Activated B cell treated with CpG ODN at 0.5 μM for 24 hours (primary cell): ENCODE measurements around the gene GOLGA1. TPM values are rescaled to one million over a fixed set of nuclear protein-coding genes. Genes with fewer than 3 reads are reported as not detected.

ENCODE experiments used
- ATAC-seq: fragments of 200-7000 bp; cut with Tn5 transposase; one replicate; pipeline ENCODE4 v1.10.0; 2021; ENCODE audit warnings: low read depth, mild to moderate bottlenecking, moderate library complexity
- CTCF ChIA-PET: fragments of 350-600 bp; sonication (Branson Sonifier 250); formaldehyde crosslinking; loops from one replicate; lab custom pipeline; 2021; ENCODE audit warnings: antibody characterized with exemption; lab: Charles Lee
- POLR2A ChIA-PET: fragments of 350-600 bp; sonication (Branson Sonifier 250); formaldehyde crosslinking; loops from one replicate; lab custom pipeline; 2021; ENCODE audit warnings: antibody characterized with exemption; lab: Charles Lee
- DNase-seq: peaks from one replicate; pipeline ENCODE4 v3.0.0; 2022
- H3K27ac Mint-ChIP-seq: one replicate; pipeline ENCODE4 v1.8.0; 2020; ENCODE audit warnings: mixed read lengths
- H3K27me3 Mint-ChIP-seq: one replicate; pipeline ENCODE4 v1.8.0; 2021; ENCODE audit warnings: mixed read lengths
- H3K36me3 Mint-ChIP-seq: one replicate; pipeline ENCODE4 v1.8.0; 2021; ENCODE audit warnings: low read depth, mixed read lengths
- H3K4me1 Mint-ChIP-seq: one replicate; pipeline ENCODE4 v1.8.0; 2021; ENCODE audit warnings: mixed read lengths
- H3K4me3 Mint-ChIP-seq: one replicate; pipeline ENCODE4 v1.8.0; 2020; ENCODE audit warnings: mild to moderate bottlenecking, mixed read lengths
- H3K9me3 Mint-ChIP-seq: one replicate; pipeline ENCODE4 v1.8.0; 2020; ENCODE audit warnings: mixed read lengths
- CTCF ChIP-seq: fragments of 200-600 bp; IDR thresholded peaks from one replicate; pipeline ENCODE4 v1.8.0; 2022; ENCODE audit warnings: antibody characterized with exemption, mild to moderate bottlenecking
- intact Hi-C: fragments of 100-400 bp; cut with micrococcal nuclease; formaldehyde crosslinking; loops from one replicate; pipeline ENCODE4 v1.15.1; 2024
- total RNA-seq: library from RNA; stranded (reverse); gene quantifications from 2 replicates; pipeline ENCODE4 v1.2.3, GENCODE V29; 2022

The GOLGA1 gene
- total RNA-seq, 1 donor from 2014 or later: 14.0 TPM

GRCh38 chr9:124869466-124869985 is 71.4 kb downstream of the GOLGA1 start:
- H3K27ac Mint-ChIP-seq: peak overlapping the region; percentile 97
- no peaks in the 10 kb centered on the region for H3K9me3 Mint-ChIP-seq
- TF ChIP-seq CTCF: no peak
- peaks cover 40% of the 10 kb centered on the region for H3K36me3 Mint-ChIP-seq
- CTCF ChIA-PET: interaction anchor here (1.0 to 2.2 kb wide), 2 partner anchors 8 to 24 kb away, joined by 3 to 6 read pairs; partner anchors contain the start of genes ARPC5L and RPL35
- H3K4me1 Mint-ChIP-seq: peaks cover 58% of the 10 kb centered on the region
- peak; percentile 37 for DNase-seq
- POLR2A ChIA-PET: interaction anchor here (0.5 to 7.3 kb wide), 13 partner anchors 7 to 372 kb away, joined by 3 to 164 read pairs (median 4); partner anchors contain the start of genes ARPC5L, GOLGA1, HSPA5 and NR6A1
- intact Hi-C loops: loop anchor here (2.0 kb wide), 1 partner anchor 25 kb away; no protein-coding TSS in a partner anchor
- H3K4me3 Mint-ChIP-seq: peak overlapping the region; percentile 91
- ATAC-seq: peak; percentile 9
- no peaks in the 10 kb centered on the region for H3K27me3 Mint-ChIP-seq

DNA sequence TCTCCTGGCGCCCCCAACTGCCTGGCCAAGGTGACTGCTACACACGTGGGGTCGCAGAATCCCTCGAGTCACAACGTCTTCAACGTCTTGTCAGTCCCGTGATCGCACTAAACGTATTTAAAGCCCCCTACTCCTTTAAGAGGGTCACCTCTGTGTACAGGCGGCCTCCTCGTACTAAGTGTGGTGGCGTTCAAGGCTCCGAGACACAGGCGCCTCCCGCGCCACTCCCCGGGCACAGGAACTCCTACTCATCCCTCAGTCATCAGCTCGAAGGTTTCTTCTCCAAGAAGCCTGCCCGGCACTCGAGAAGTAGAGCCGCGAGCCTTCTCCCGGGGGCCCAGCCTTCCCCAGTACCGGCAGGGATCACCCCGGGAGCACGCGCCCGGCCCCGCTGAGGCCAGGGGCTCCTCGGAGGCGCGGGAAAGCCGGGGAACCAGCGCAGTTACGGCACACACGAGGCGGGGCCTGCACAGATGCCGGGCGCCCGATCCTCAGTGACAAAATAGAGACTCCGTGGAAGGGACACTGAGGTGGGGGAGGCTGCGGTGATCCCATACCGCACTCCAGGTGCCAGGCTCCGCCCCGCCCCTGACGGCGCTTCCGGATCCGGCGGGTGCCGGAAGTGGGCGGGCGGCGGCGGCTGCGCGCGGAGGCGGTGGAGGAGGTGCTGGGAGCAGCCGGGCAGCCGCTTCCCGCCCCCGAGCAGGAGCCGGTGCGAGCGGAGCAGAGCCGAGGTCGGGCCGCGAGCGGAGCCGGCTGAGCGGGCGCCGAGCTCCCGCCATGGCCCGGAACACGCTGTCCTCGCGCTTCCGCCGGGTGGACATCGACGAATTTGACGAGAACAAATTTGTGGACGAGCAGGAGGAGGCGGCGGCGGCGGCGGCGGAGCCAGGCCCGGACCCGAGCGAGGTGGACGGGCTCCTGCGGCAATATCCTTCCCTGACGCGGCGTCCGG is 72.1 kb downstream of the GOLGA1 start:
- ChIA-PET POLR2A (interaction anchor here (0.6 to 7.3 kb wide), 8 partner anchors 7 to 98 kb away, joined by 3 to 164 read pairs (median 7); partner anchors contain the start of genes ARPC5L, GOLGA1, NR6A1 and RPL35), CTCF (interaction anchor here (2.2 kb wide), 1 partner anchor 7 kb away, joined by 6 read pairs; the partner anchor contains the start of genes ARPC5L and RPL35)
- H3K27ac Mint-ChIP-seq: peak overlapping the region; percentile 97
- ATAC-seq: peak; percentile 69
- DNase-seq: peak; percentile 97
- H3K9me3 Mint-ChIP-seq: no peaks in the 10 kb centered on the region
- intact Hi-C loops: loop anchor here (2.0 kb wide), 1 partner anchor 26 kb away; no protein-coding TSS in a partner anchor
- peaks cover 35% of the 10 kb centered on the region for H3K36me3 Mint-ChIP-seq
- H3K4me1 Mint-ChIP-seq: peaks cover 54% of the 10 kb centered on the region
- TF ChIP-seq CTCF: no peak
- H3K27me3 Mint-ChIP-seq: no peaks in the 10 kb centered on the region
- peak overlapping the region; percentile 91 for H3K4me3 Mint-ChIP-seq

DNA sequence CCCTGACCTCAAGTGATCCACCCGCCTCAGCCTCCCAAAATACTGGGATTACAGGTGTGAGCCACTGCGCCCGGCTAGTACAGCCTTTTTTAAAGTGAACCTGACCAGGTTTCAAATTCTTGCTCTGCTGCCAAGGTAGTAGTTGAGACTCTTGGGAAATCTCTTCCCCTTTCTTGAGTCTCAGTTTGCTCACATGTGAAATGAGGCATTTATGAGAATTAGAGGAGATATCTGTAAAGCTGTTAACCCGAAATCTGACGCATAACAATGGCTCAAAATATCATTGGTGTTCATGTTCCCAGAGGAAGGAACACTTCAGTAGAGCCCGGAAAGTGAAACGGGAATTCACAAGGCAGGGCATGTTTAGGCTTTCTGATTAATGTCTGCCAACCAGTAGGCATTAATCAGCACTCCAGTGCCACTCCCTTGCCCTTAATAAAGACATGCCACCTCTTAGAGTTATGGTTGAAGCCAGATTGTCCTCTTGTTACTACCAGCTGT is 77.5 kb downstream of the GOLGA1 start:
- Mint-ChIP-seq H3K27ac (peak overlapping the region; percentile 81), H3K36me3 (peaks cover 37% of the 10 kb centered on the region), H3K9me3 (no peaks in the 10 kb centered on the region), H3K4me3 (peak overlapping the region; percentile 44), H3K4me1 (peaks cover 53% of the 10 kb centered on the region), H3K27me3 (no peaks in the 10 kb centered on the region)
- ChIA-PET POLR2A (interaction anchor here (0.7 to 4.3 kb wide), 2 partner anchors 8 to 71 kb away, joined by 4 to 164 read pairs; no protein-coding TSS in a partner anchor), CTCF (interaction anchor here (0.9 to 3.8 kb wide), 2 partner anchors 10 to 86 kb away, joined by 3 to 28 read pairs; partner anchors contain the start of genes OLFML2A and WDR38)
- DNase-seq: no peak
- intact Hi-C loops: loop anchor here (2.0 to 5.0 kb wide), 6 partner anchors 93 to 884 kb away; partner anchors contain the start of genes GAPVD1, HSPA5, NR6A1 and PBX3
- TF ChIP-seq CTCF: no peak
- ATAC-seq: no peak

- DNase-seq (peak; percentile 92), ATAC-seq (peak; percentile 95)
- ChIA-PET POLR2A (interaction anchor here (0.5 to 4.3 kb wide), 23 partner anchors 9 to 1956 kb away, joined by 3 to 164 read pairs (median 5); partner anchors contain the start of genes GAPVD1, GOLGA1, HSPA5 and NR6A1), CTCF (interaction anchor here (1.3 to 3.8 kb wide), 5 partner anchors 8 to 90 kb away, joined by 5 to 28 read pairs (median 6); partner anchors contain the start of genes NR6A1 and WDR38)
- Mint-ChIP-seq H3K4me3 (peak within 1 kb of the TSS; percentile 95), H3K27me3 (no peaks in the 10 kb centered on the region), H3K36me3 (peaks cover 53% of the 10 kb centered on the region), H3K27ac (peak within 1 kb of the TSS; percentile 94), H3K4me1 (peaks cover 47% of the 10 kb centered on the region), H3K9me3 (no peaks in the 10 kb centered on the region)
- no peak for TF ChIP-seq CTCF
- intact Hi-C loops: loop anchor here (1.0 to 5.0 kb wide), 9 partner anchors 8 to 886 kb away; partner anchors contain the start of genes GAPVD1, HSPA5, NR6A1 and PBX3
Measured at GRCh38 chr9:124861342-124862229, 79.3 kb downstream of the GOLGA1 start, which contains the start of the genes ARPC5L and RPL35. Gene ARPC5L, plus strand, starts transcription at chr9:124862130. Its CDS starts 7,161 bp downstream, at chr9:124869291. Gene RPL35, minus strand, starts transcription at chr9:124861957. Its CDS starts 45 bp downstream, at chr9:124861912.
